Colon (tissue), 2 donors: Measurements from ENCODE around the gene CDH4.

Experiments used
- FAIRE-seq: peaks from 2 replicates; lab custom pipeline; 2012; peaks lifted over from hg19 to GRCh38; lab: Jason Lieb, UNC
- donor health status: control.
- donor health status: control.

The CDH4 gene

GRCh38 chr20:61791995-61792394 is 539.9 kb downstream of the CDH4 start:
- FAIRE-seq: no peak

- FAIRE-seq: no peak
These were observed 543.9 kb downstream of the CDH4 start for GRCh38 chr20:61795669-61796630.

GRCh38 chr20:61796738-61797137 is 544.7 kb downstream of the CDH4 start:
- no peak for FAIRE-seq

- FAIRE-seq: no peak
These were observed 545.1 kb downstream of the CDH4 start for GRCh38 chr20:61797200-61797599.

GRCh38 chr20:61797971-61798411 is 545.9 kb downstream of the CDH4 start:
- no peak for FAIRE-seq

- no peak for FAIRE-seq
These were observed 546.6 kb downstream of the CDH4 start for GRCh38 chr20:61798632-61799031.

GRCh38 chr20:61799394-61799923 is 547.4 kb downstream of the CDH4 start:
- no peak for FAIRE-seq

GRCh38 chr20:61799928-61800327 is 547.9 kb downstream of the CDH4 start:
- FAIRE-seq: no peak

GRCh38 chr20:61800359-61801064 is 548.5 kb downstream of the CDH4 start:
- FAIRE-seq: no peak

- no peak for FAIRE-seq
These were observed 549.0 kb downstream of the CDH4 start for GRCh38 chr20:61801065-61801360.

GRCh38 chr20:61801428-61801827 is 549.4 kb downstream of the CDH4 start:
- FAIRE-seq: no peak

- FAIRE-seq: no peak
These were observed 549.9 kb downstream of the CDH4 start for GRCh38 chr20:61801857-61802442.

- FAIRE-seq: no peak
These were observed 550.8 kb downstream of the CDH4 start for GRCh38 chr20:61802721-61803311.

- FAIRE-seq: no peak
These were observed 551.4 kb downstream of the CDH4 start for GRCh38 chr20:61803416-61803914.

- FAIRE-seq: no peak
These were observed 552.1 kb downstream of the CDH4 start for GRCh38 chr20:61803915-61804751.

- no peak for FAIRE-seq
These were observed 552.8 kb downstream of the CDH4 start for GRCh38 chr20:61804752-61805295.

GRCh38 chr20:61805365-61805764 is 553.3 kb downstream of the CDH4 start:
- FAIRE-seq: no peak

GRCh38 chr20:61805781-61806180 is 553.7 kb downstream of the CDH4 start:
- FAIRE-seq: no peak

GRCh38 chr20:61806314-61806713 is 554.3 kb downstream of the CDH4 start:
- no peak for FAIRE-seq

GRCh38 chr20:61806995-61807394 is 554.9 kb downstream of the CDH4 start:
- FAIRE-seq: no peak
